Neural progenitor cell (in vitro differentiated cells): ENCODE measurements around the gene AMMECR1.

Experiments used
- EZH2 ChIP-seq: fragments of 200-600 bp; sonication (generic); IDR thresholded peaks from 2 replicates; pipeline ENCODE4 v1.6.1; 2017; ENCODE audit warnings: antibody characterized with exemption, mild to moderate bottlenecking, moderate library complexity
- EZH2phosphoT487 ChIP-seq: fragments of 200-600 bp; sonication (generic); IDR thresholded peaks from 2 replicates; pipeline ENCODE4 v1.6.1; 2017; ENCODE audit warnings: antibody characterized with exemption
- TF ChIP-seq, protein P1 (sequence below): fragments of 200-600 bp; sonication (generic); IDR thresholded peaks from 2 replicates; pipeline ENCODE4 v1.5.1; 2017; ENCODE audit warnings: antibody characterized with exemption, mild to moderate bottlenecking

DNA sequence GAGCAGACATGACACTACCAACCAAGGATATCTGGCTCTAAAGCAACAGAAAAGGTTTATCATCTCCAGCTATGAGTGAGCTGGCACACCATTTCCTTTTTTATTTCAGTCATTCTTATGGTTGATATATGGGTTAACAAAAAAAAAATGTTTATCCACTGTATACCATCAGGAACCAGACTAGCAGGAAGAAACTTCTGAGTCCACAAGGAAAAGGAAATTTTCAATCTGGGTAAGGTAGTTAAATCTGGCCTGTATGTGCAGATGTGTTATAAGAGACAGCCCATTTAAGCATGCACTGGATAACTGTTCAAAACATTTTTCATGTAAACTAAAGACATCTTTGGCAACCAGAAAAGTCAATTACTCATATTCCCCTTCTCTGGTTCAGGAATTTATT is 35.0 kb downstream of the AMMECR1 start:
- TF ChIP-seq, protein P1, sequence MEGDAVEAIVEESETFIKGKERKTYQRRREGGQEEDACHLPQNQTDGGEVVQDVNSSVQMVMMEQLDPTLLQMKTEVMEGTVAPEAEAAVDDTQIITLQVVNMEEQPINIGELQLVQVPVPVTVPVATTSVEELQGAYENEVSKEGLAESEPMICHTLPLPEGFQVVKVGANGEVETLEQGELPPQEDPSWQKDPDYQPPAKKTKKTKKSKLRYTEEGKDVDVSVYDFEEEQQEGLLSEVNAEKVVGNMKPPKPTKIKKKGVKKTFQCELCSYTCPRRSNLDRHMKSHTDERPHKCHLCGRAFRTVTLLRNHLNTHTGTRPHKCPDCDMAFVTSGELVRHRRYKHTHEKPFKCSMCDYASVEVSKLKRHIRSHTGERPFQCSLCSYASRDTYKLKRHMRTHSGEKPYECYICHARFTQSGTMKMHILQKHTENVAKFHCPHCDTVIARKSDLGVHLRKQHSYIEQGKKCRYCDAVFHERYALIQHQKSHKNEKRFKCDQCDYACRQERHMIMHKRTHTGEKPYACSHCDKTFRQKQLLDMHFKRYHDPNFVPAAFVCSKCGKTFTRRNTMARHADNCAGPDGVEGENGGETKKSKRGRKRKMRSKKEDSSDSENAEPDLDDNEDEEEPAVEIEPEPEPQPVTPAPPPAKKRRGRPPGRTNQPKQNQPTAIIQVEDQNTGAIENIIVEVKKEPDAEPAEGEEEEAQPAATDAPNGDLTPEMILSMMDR, result no peak
- TF ChIP-seq EZH2, result no peak
- no peak for TF ChIP-seq EZH2phosphoT487
